ENCODE data around the gene LLCFC1. TPM values are rescaled to one million over a fixed set of nuclear protein-coding genes. Genes with fewer than 3 reads are reported as not detected.

Gene LLCFC1
- total RNA-seq, 1 experiment from 2014 or later, result not detected

- CTCF ChIA-PET, result interaction anchor here (0.9 to 1.8 kb wide), 3 partner anchors 9 to 65 kb away, joined by 4 to 9 read pairs (median 5); no protein-coding TSS in a partner anchor
- H3K9me3 Mint-ChIP-seq, result no peaks in the 10 kb centered on the region
- DNase-seq (ENCODE audit: low spot score) (no peak), ATAC-seq (no peak)
- POLR2A ChIA-PET, result no interaction called here
- peaks cover 1% of the 10 kb centered on the region for H3K4me1 Mint-ChIP-seq
- no peaks in the 10 kb centered on the region for H3K36me3 Mint-ChIP-seq
- H3K27ac Mint-ChIP-seq, result no peak overlapping the region
- TF ChIP-seq NR1H2 (CRISPR knock-in tag; IDR thresholded peaks at IDR 0.05) (no peak), E2F5 (CRISPR knock-in tag; IDR thresholded peaks at IDR 0.05) (no peak), IRF1 (CRISPR knock-in tag; IDR thresholded peaks at IDR 0.05) (no peak), SMAD3 (CRISPR knock-in tag; IDR thresholded peaks at IDR 0.05; ENCODE audit: borderline replicate concordance) (no peak), ZNF671 (CRISPR knock-in tag; IDR thresholded peaks at IDR 0.05) (no peak), AR (CRISPR knock-in tag; IDR thresholded peaks at IDR 0.05) (no peak), ZNF138 (CRISPR knock-in tag; conservative IDR thresholded peaks at IDR 0.05) (no peak), AFF4 (CRISPR knock-in tag; IDR thresholded peaks at IDR 0.05; ENCODE audit: borderline replicate concordance) (no peak), TEAD1 (CRISPR knock-in tag; IDR thresholded peaks at IDR 0.05) (no peak), ATF2 (CRISPR knock-in tag; IDR thresholded peaks at IDR 0.05; ENCODE audit: borderline replicate concordance, low read depth) (no peak), JAZF1 (CRISPR knock-in tag; IDR thresholded peaks at IDR 0.05) (no peak), ZNF263 (CRISPR knock-in tag; IDR thresholded peaks at IDR 0.05; ENCODE audit: low read depth) (no peak)
- H3K27me3 Mint-ChIP-seq (ENCODE audit: low read depth), result no peaks in the 10 kb centered on the region
- no peak overlapping the region for H3K4me3 Mint-ChIP-seq
Measured at GRCh38 chr7:142938611-142939010, 673 bp upstream of the LLCFC1 start.

- H3K36me3 Mint-ChIP-seq, result no peaks in the 10 kb centered on the region
- no peak overlapping the region for H3K4me3 Mint-ChIP-seq
- no peaks in the 10 kb centered on the region for H3K27me3 Mint-ChIP-seq (ENCODE audit: low read depth)
- H3K27ac Mint-ChIP-seq, result no peak overlapping the region
- CTCF ChIA-PET, result no interaction called here
- no peaks in the 10 kb centered on the region for H3K9me3 Mint-ChIP-seq
- H3K4me1 Mint-ChIP-seq, result no peaks in the 10 kb centered on the region
- ATAC-seq (no peak), DNase-seq (ENCODE audit: low spot score) (no peak)
- POLR2A ChIA-PET, result no interaction called here
- no peak for TF ChIP-seq ZBTB43 (CRISPR knock-in tag; IDR thresholded peaks at IDR 0.05)
- TF ChIP-seq ZSCAN18 (CRISPR knock-in tag; IDR thresholded peaks at IDR 0.05), result no peak
- no peak for TF ChIP-seq MAX (CRISPR knock-in tag; IDR thresholded peaks at IDR 0.05)
- no peak for TF ChIP-seq USF1 (CRISPR knock-in tag; IDR thresholded peaks at IDR 0.05)
- TF ChIP-seq ZNF219 (CRISPR knock-in tag; IDR thresholded peaks at IDR 0.05; ENCODE audit: borderline replicate concordance), result no peak
- TF ChIP-seq ATF2 (CRISPR knock-in tag; IDR thresholded peaks at IDR 0.05; ENCODE audit: borderline replicate concordance, low read depth), result no peak
- no peak for TF ChIP-seq CREM (CRISPR knock-in tag; IDR thresholded peaks at IDR 0.05)
- TF ChIP-seq NR1H2 (CRISPR knock-in tag; IDR thresholded peaks at IDR 0.05), result no peak
- no peak for TF ChIP-seq SP1 (CRISPR knock-in tag; conservative IDR thresholded peaks at IDR 0.05)
Measured at GRCh38 chr7:142940966-142941535, 1.8 kb downstream of the LLCFC1 start.
